Neural cell (in vitro differentiated cells): ENCODE data around the gene OR13C8. TPM values are rescaled to one million over a fixed set of nuclear protein-coding genes. Genes with fewer than 3 reads are reported as not detected.

ENCODE experiments used
- H2AFZ ChIP-seq: fragments of 200-600, 300-800 bp; sonication (generic), shearing (Covaris generic); 2 replicates; pipeline ENCODE4 v1.6.0; 2014; ENCODE audit warnings: low read depth, mild to moderate bottlenecking, antibody characterized with exemption, low read length, moderate library complexity
- H3F3A ChIP-seq: fragments of 200-600 bp; shearing (Covaris generic); 2 replicates; pipeline ENCODE4 v1.6.1; 2016; ENCODE audit warnings: mild to moderate bottlenecking, moderate library complexity, mixed read lengths, antibody characterized with exemption, low read length; ENCODE audit not compliant: insufficient read depth, poor library complexity, severe bottlenecking
- H3K27ac ChIP-seq: fragments of 200-600, 300-800 bp; sonication (generic), shearing (Covaris generic); 2 replicates; pipeline ENCODE4 v1.5.1; 2014; ENCODE audit warnings: mild to moderate bottlenecking, low read length, moderate library complexity
- H3K27me3 ChIP-seq: fragments of 300-800, 200-600 bp; sonication (generic), shearing (Covaris generic); 2 replicates; pipeline ENCODE4 v1.6.0; 2014; ENCODE audit warnings: mild to moderate bottlenecking, low read depth, low read length, moderate library complexity; ENCODE audit not compliant: insufficient read depth
- H3K36me3 ChIP-seq: fragments of 300-800, 200-600 bp; sonication (generic), shearing (Covaris generic); 2 replicates; pipeline ENCODE4 v1.5.1; 2014; ENCODE audit warnings: mild to moderate bottlenecking, antibody characterized with exemption, low read length, moderate library complexity; ENCODE audit not compliant: insufficient read depth
- H3K4me2 ChIP-seq: fragments of 300-800, 200-600 bp; sonication (generic), shearing (Covaris generic); 2 replicates; pipeline ENCODE4 v1.6.0; 2014; ENCODE audit warnings: mild to moderate bottlenecking, low read length
- H3K4me3 ChIP-seq: fragments of 300-800, 200-600 bp; sonication (generic), shearing (Covaris generic); 2 replicates; pipeline ENCODE4 v1.5.1; 2014; ENCODE audit warnings: mild to moderate bottlenecking, low read length, moderate library complexity
- H3K79me2 ChIP-seq: fragments of 200-600 bp; shearing (Covaris generic); replicated peaks from 2 replicates; pipeline ENCODE4 v1.6.0; 2014; ENCODE audit warnings: mild to moderate bottlenecking, low read length, moderate library complexity; ENCODE audit not compliant: insufficient read depth
- H3K9ac ChIP-seq: fragments of 300-800, 200-600 bp; sonication (generic), shearing (Covaris generic); 2 replicates; pipeline ENCODE4 v1.6.1; 2016; ENCODE audit warnings: mild to moderate bottlenecking, low read length, mixed read lengths
- H3K9me2 ChIP-seq: fragments of 200-600 bp; shearing (Covaris generic); 2 replicates; pipeline ENCODE4 v1.6.1; 2016; ENCODE audit warnings: mild to moderate bottlenecking, low read length, mixed read lengths; ENCODE audit not compliant: insufficient read depth
- H3K9me3 ChIP-seq: fragments of 200-600, 300-800 bp; sonication (generic), shearing (Covaris generic); 2 replicates; pipeline ENCODE4 v1.6.1; 2016; ENCODE audit warnings: mild to moderate bottlenecking, mixed run types, low read length, moderate library complexity, mixed read lengths
- H4K20me1 ChIP-seq: fragments of 200-600 bp; shearing (Covaris generic); 2 replicates; pipeline ENCODE4 v1.6.1; 2016; ENCODE audit warnings: mild to moderate bottlenecking, mixed run types; ENCODE audit not compliant: insufficient read depth
- CTCF ChIP-seq: fragments of 450-650 bp; IDR thresholded peaks from 2 replicates; pipeline ENCODE4 v1.5.1; 2014; ENCODE audit warnings: antibody characterized with exemption, mild to moderate bottlenecking, moderate library complexity; ENCODE audit not compliant: poor library complexity, severe bottlenecking
- EP300 ChIP-seq: fragments of 450-650 bp; conservative IDR thresholded peaks from 2 replicates; pipeline ENCODE4 v1.6.1; 2014; ENCODE audit warnings: antibody characterized with exemption, mild to moderate bottlenecking, moderate library complexity; ENCODE audit not compliant: poor library complexity, severe bottlenecking
- EZH2 ChIP-seq: fragments of 200-600, 300-800 bp; shearing (Covaris generic), sonication (generic); IDR thresholded peaks from 2 replicates; pipeline ENCODE4 v1.6.1; 2014; ENCODE audit warnings: antibody characterized with exemption, low read length, borderline replicate concordance, mild to moderate bottlenecking; ENCODE audit not compliant: insufficient read depth, poor library complexity, severe bottlenecking
- POLR2AphosphoS5 ChIP-seq: IDR thresholded peaks from 2 replicates; pipeline ENCODE4 v1.6.1; 2012
- RAD21 ChIP-seq: fragments of 450-650 bp; conservative IDR thresholded peaks from 2 replicates; pipeline ENCODE4 v1.6.1; 2014; ENCODE audit warnings: antibody characterized with exemption, mild to moderate bottlenecking, moderate library complexity
- SMC3 ChIP-seq: fragments of 450-650 bp; conservative IDR thresholded peaks from 2 replicates; pipeline ENCODE4 v1.6.1; 2014; ENCODE audit warnings: antibody characterized with exemption, mild to moderate bottlenecking, moderate library complexity; ENCODE audit not compliant: poor library complexity
- TAF1 ChIP-seq: IDR thresholded peaks from 2 replicates; pipeline ENCODE4 v1.6.1; 2012; ENCODE audit warnings: low read depth
- polyA plus RNA-seq: library from polyadenylated mRNA; depleted of rRNA; stranded (reverse); fragments of >200 nt; gene quantifications from 2 replicates; pipeline ENCODE4 v1.2.3, GENCODE V29; 2014
- TF ChIP-seq, protein P1 (sequence below): IDR thresholded peaks from 2 replicates; pipeline ENCODE4 v1.6.1; 2012; ENCODE audit warnings: borderline replicate concordance

OR13C8 gene
- polyA plus RNA-seq, 1 donor from 2014 or later: not detected

- Histone ChIP-seq H3K27me3 (no peaks in the 10 kb centered on the region), H3K27ac (no peak overlapping the region), H3K9ac (no peak overlapping the region), H3K79me2 (no peaks in the 10 kb centered on the region), H3K9me2 (no peaks in the 10 kb centered on the region), H4K20me1 (no peaks in the 10 kb centered on the region), H3K36me3 (no peaks in the 10 kb centered on the region), H2AFZ (no peak overlapping the region), H3K4me2 (no peak overlapping the region), H3K9me3 (no peaks in the 10 kb centered on the region), H3F3A (no peaks in the 10 kb centered on the region), H3K4me3 (no peak overlapping the region)
- TF ChIP-seq EZH2 (no peak), CTCF (no peak), RAD21 (no peak)
Measured at GRCh38 chr9:104575456-104575855, 6.5 kb downstream of the OR13C8 start.

DNA sequence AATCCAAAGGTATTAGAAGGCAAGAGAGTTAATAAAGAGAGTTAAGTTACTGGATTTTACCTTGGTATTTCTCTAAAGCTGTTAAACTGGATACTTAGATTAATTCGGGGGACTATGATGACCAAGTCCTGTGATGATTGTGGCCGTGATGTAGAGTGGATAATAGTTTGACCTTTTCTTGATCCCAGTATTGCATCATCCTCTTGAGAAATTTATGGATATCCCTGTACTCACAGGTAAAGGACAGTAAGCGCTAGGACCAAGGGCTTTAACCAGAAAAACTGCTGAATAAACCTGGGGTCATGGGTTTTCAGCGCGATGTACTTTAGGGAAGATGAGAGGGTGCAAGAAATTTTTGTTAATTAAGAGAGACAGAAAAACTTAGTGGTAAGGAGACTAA, 8.3 kb downstream of the OR13C8 start:
- TF ChIP-seq RAD21 (no peak), CTCF (no peak), EZH2 (no peak), POLR2AphosphoS5 (no peak), TAF1 (no peak), EP300 (no peak), SMC3 (no peak)
- TF ChIP-seq, protein P1, sequence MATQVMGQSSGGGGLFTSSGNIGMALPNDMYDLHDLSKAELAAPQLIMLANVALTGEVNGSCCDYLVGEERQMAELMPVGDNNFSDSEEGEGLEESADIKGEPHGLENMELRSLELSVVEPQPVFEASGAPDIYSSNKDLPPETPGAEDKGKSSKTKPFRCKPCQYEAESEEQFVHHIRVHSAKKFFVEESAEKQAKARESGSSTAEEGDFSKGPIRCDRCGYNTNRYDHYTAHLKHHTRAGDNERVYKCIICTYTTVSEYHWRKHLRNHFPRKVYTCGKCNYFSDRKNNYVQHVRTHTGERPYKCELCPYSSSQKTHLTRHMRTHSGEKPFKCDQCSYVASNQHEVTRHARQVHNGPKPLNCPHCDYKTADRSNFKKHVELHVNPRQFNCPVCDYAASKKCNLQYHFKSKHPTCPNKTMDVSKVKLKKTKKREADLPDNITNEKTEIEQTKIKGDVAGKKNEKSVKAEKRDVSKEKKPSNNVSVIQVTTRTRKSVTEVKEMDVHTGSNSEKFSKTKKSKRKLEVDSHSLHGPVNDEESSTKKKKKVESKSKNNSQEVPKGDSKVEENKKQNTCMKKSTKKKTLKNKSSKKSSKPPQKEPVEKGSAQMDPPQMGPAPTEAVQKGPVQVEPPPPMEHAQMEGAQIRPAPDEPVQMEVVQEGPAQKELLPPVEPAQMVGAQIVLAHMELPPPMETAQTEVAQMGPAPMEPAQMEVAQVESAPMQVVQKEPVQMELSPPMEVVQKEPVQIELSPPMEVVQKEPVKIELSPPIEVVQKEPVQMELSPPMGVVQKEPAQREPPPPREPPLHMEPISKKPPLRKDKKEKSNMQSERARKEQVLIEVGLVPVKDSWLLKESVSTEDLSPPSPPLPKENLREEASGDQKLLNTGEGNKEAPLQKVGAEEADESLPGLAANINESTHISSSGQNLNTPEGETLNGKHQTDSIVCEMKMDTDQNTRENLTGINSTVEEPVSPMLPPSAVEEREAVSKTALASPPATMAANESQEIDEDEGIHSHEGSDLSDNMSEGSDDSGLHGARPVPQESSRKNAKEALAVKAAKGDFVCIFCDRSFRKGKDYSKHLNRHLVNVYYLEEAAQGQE: no peak

More for the DNA sequence above, 8.3 kb downstream of the OR13C8 start:
- Histone ChIP-seq H4K20me1 (no peaks in the 10 kb centered on the region), H3K36me3 (no peaks in the 10 kb centered on the region), H3K4me3 (no peak overlapping the region), H3F3A (no peaks in the 10 kb centered on the region), H3K79me2 (no peaks in the 10 kb centered on the region), H2AFZ (no peak overlapping the region), H3K9ac (no peak overlapping the region), H3K27ac (no peak overlapping the region), H3K9me3 (no peaks in the 10 kb centered on the region), H3K27me3 (no peaks in the 10 kb centered on the region), H3K9me2 (no peaks in the 10 kb centered on the region), H3K4me2 (no peak overlapping the region)
